PC-9 (cell line): ENCODE measurements around the gene LINC00305.

Experiments used
- CTCF ChIP-seq: fragments of 200-600 bp; sonication (generic); conservative IDR thresholded peaks from 2 replicates; pipeline ENCODE4 v1.6.1; 2017; ENCODE audit warnings: mixed run types, antibody characterized with exemption, mild to moderate bottlenecking, moderate library complexity
- EZH2 ChIP-seq: fragments of 200-600 bp; sonication (generic); IDR thresholded peaks from 2 replicates; pipeline ENCODE4 v1.8.0; 2017; ENCODE audit warnings: antibody characterized with exemption, low read depth

- TF ChIP-seq CTCF (peak; percentile 61), EZH2 (no peak)
These were observed 51.4 kb downstream of the LINC00305 start for GRCh38 chr18:64097497-64097896.
